Keratinocyte (primary cell): ENCODE data around the gene PAN2. TPM values are rescaled to one million over a fixed set of nuclear protein-coding genes. Genes with fewer than 3 reads are reported as not detected.

ENCODE experiments used
- DNase-seq: peaks from one replicate; pipeline ENCODE4 v3.0.0-alpha.2; 2011; ENCODE audit warnings: low read depth, missing footprints, low spot score
- FAIRE-seq: peaks from 2 replicates; lab custom pipeline; 2011; peaks lifted over from hg19 to GRCh38; lab: Jason Lieb, UNC
- H2AFZ ChIP-seq: 2 replicates; pipeline ENCODE4 v1.6.0; 2012; ENCODE audit warnings: low read length, control low read depth, inconsistent platforms; ENCODE audit not compliant: control insufficient read depth
- H3K27ac ChIP-seq: 2 replicates; pipeline ENCODE4 v1.5.1; 2011; ENCODE audit warnings: low read length; ENCODE audit not compliant: control insufficient read depth, insufficient read depth
- H3K27me3 ChIP-seq: 3 replicates; pipeline ENCODE4 v1.6.0; 2011; ENCODE audit warnings: low read length; ENCODE audit not compliant: control insufficient read depth, insufficient read depth; ENCODE audit errors: extremely low read depth
- H3K36me3 ChIP-seq, 2 experiments: 2 replicates in 1 of 2; 3 replicates in 1 of 2; pipeline ENCODE4 v1.5.1; 2011; ENCODE audit warnings: low read length in 2 of 2, mild to moderate bottlenecking in 1 of 2; ENCODE audit not compliant: control insufficient read depth in 2 of 2, insufficient read depth in 2 of 2; ENCODE audit errors: extremely low read depth in 1 of 2
- H3K4me1 ChIP-seq: 3 replicates; pipeline ENCODE4 v1.5.1; 2011; ENCODE audit warnings: low read length; ENCODE audit not compliant: control insufficient read depth, insufficient read depth; ENCODE audit errors: extremely low read depth
- H3K4me2 ChIP-seq: 3 replicates; pipeline ENCODE4 v1.6.0; 2011; ENCODE audit warnings: low read depth, low read length; ENCODE audit not compliant: control insufficient read depth, insufficient read depth; ENCODE audit errors: extremely low read depth
- H3K4me3 ChIP-seq, 3 experiments: fragments of 200-600 bp in 1 of 3; sonication (generic) in 1 of 3; 2 replicates in 2 of 3; 3 replicates in 1 of 3; pipeline ENCODE4 v1.5.1; 2011 to 2016; ENCODE audit warnings: low read length in 3 of 3, mild to moderate bottlenecking in 3 of 3, control low read depth in 2 of 3, inconsistent platforms in 1 of 3, low read depth in 1 of 3, mixed read lengths in 1 of 3, mixed run types in 1 of 3, moderate library complexity in 1 of 3; ENCODE audit not compliant: control insufficient read depth in 2 of 3, insufficient read depth in 2 of 3; ENCODE audit errors: extremely low read depth in 1 of 3
- H3K79me2 ChIP-seq: 2 replicates; pipeline ENCODE4 v1.6.0; 2012; ENCODE audit warnings: low read length; ENCODE audit not compliant: control insufficient read depth, insufficient read depth
- H3K9ac ChIP-seq: 3 replicates; pipeline ENCODE4 v1.6.0; 2011; ENCODE audit warnings: low read length; ENCODE audit not compliant: control insufficient read depth, insufficient read depth; ENCODE audit errors: extremely low read depth
- H3K9me1 ChIP-seq: 3 replicates; pipeline ENCODE4 v1.6.0; 2011; ENCODE audit warnings: low read length; ENCODE audit not compliant: control insufficient read depth, insufficient read depth; ENCODE audit errors: extremely low read depth
- H3K9me3 ChIP-seq: 2 replicates; pipeline ENCODE4 v1.5.1; 2012; ENCODE audit warnings: low read depth, low read length; ENCODE audit not compliant: control insufficient read depth
- H4K20me1 ChIP-seq: 3 replicates; pipeline ENCODE4 v1.6.0; 2011; ENCODE audit warnings: low read length; ENCODE audit not compliant: control insufficient read depth, insufficient read depth; ENCODE audit errors: extremely low read depth
- CTCF ChIP-seq, 3 experiments: IDR thresholded peaks in 1 of 3; conservative IDR thresholded peaks in 1 of 3; optimal IDR thresholded peaks in 1 of 3; 2 replicates in 2 of 3; 3 replicates in 1 of 3; pipeline versions ENCODE3 to v1.5.1; 2011; ENCODE audit warnings: low read length in 3 of 3, mild to moderate bottlenecking in 3 of 3, moderate library complexity in 2 of 3, control low read depth in 1 of 3, inconsistent platforms in 1 of 3; ENCODE audit not compliant: insufficient read depth in 2 of 3; ENCODE audit errors: extremely low read depth in 1 of 3
- EZH2 ChIP-seq: IDR thresholded peaks from one replicate; pipeline ENCODE4 v1.6.1; 2012; ENCODE audit warnings: inconsistent platforms, mild to moderate bottlenecking, low read length, moderate library complexity
- dilution Hi-C: fragments of 300-500 bp; cut with MboI; formaldehyde crosslinking; loops from one replicate; pipeline ENCODE4 v1.7.0; 2020; ENCODE audit warnings: low sequenced_read_pairs; ENCODE audit not compliant: extremely low pct_ligation_motif_present
- polyA plus RNA-seq, 5 experiments: library from polyadenylated mRNA; depleted of rRNA in 3 of 5; stranded (reverse) in 3 of 5; stranded (forward) in 1 of 5; unstranded in 1 of 5; fragments of >200 nt; gene quantifications; 1 replicate in 1 of 5; 2 replicates in 3 of 5; 3 replicates in 1 of 5; pipeline versions ENCODE4 v1.2.1 to v1.2.3, GENCODE V29; 2011 to 2012; ENCODE audit warnings: missing spikeins in 2 of 5, low read depth in 1 of 5, low replicate concordance in 1 of 5

The PAN2 gene
- polyA plus RNA-seq, 1 donor (not counting 4 experiments of a cell fraction or from before 2014, with no cell fraction given) = 26.3 TPM

- Histone ChIP-seq H3K27ac (peak overlapping the region; percentile 98), H2AFZ (peak overlapping the region; percentile 95), H3K4me1 (peaks cover 14% of the 10 kb centered on the region), H3K36me3 (no peaks in the 10 kb centered on the region), H3K79me2 (peaks cover 2% of the 10 kb centered on the region), H3K9me1 (no peaks in the 10 kb centered on the region), H4K20me1 (no peaks in the 10 kb centered on the region), H3K9ac (peak overlapping the region; percentile 93), H3K4me3 (peak overlapping the region; percentile 50 to 90 (median 78)), H3K4me2 (peak overlapping the region; percentile 87), H3K9me3 (no peaks in the 10 kb centered on the region), H3K27me3 (no peaks in the 10 kb centered on the region)
- FAIRE-seq = peak; percentile 20
- DNase-seq = no peak
- TF ChIP-seq EZH2 = no peak
- no peak for TF ChIP-seq CTCF (optimal IDR thresholded peaks at IDR 0.05 in 1 of 3, IDR thresholded peaks at IDR 0.05 in 1 of 3, conservative IDR thresholded peaks at IDR 0.05 in 1 of 3; ENCODE audit: extremely low read depth in 1 of 3, insufficient read depth in 2 of 3, low read length in 3 of 3)
- dilution Hi-C loops = no loop called here
Observed at GRCh38 chr12:56333197-56333678, 562 bp downstream of the PAN2 start.

- peak overlapping the region; percentile 93 for H3K9ac ChIP-seq
- peak overlapping the region; percentile 50 to 90 (median 78) for H3K4me3 ChIP-seq
- peaks cover 2% of the 10 kb centered on the region for H3K79me2 ChIP-seq
- no peaks in the 10 kb centered on the region for H3K9me3 ChIP-seq
- no peaks in the 10 kb centered on the region for H3K9me1 ChIP-seq
- peak overlapping the region; percentile 98 for H3K27ac ChIP-seq
- H4K20me1 ChIP-seq = no peaks in the 10 kb centered on the region
- peak overlapping the region; percentile 87 for H3K4me2 ChIP-seq
- peak overlapping the region; percentile 95 for H2AFZ ChIP-seq
- H3K27me3 ChIP-seq = no peaks in the 10 kb centered on the region
- H3K36me3 ChIP-seq = peaks cover 0 to 5% of the 10 kb centered on the region in 2 experiments
- TF ChIP-seq EZH2 (no peak), CTCF (optimal IDR thresholded peaks at IDR 0.05 in 1 of 3, IDR thresholded peaks at IDR 0.05 in 1 of 3, conservative IDR thresholded peaks at IDR 0.05 in 1 of 3; ENCODE audit: extremely low read depth in 1 of 3, insufficient read depth in 2 of 3, low read length in 3 of 3) (no peak)
- peaks cover 8% of the 10 kb centered on the region for H3K4me1 ChIP-seq
- DNase-seq = no peak
- FAIRE-seq = no peak
- dilution Hi-C loops = no loop called here
Observed at GRCh38 chr12:56332512-56333196, 1.1 kb downstream of the PAN2 start.
